Stimulated activated CD4-positive, alpha-beta T cell treated with anti-CD3 and anti-CD28 coated beads, Interleukin-12 subunit alpha, Interleukin-12 subunit beta, amount 100 ng/mL, for 24 hours (primary cell): Measurements from ENCODE around the gene IFT74.

ENCODE experiments used
- DNase-seq, 2 experiments: peaks; one replicate each; pipeline ENCODE4 v3.0.0-alpha.2; 2020; ENCODE audit warnings: low read depth in 2 of 2

The IFT74 gene

GRCh38 chr9:26974927-26975326 lies 18.7 kb downstream of the IFT74 start:
- no peak for DNase-seq

- DNase-seq, result no peak
Observed at GRCh38 chr9:26975728-26976707, 19.8 kb downstream of the IFT74 start.

- DNase-seq, result no peak
Observed at GRCh38 chr9:26983340-26983739, 27.1 kb downstream of the IFT74 start.

GRCh38 chr9:26995810-26996209 lies 39.6 kb downstream of the IFT74 start:
- no peak for DNase-seq

GRCh38 chr9:27003426-27004077 lies 47.3 kb downstream of the IFT74 start:
- no peak for DNase-seq

GRCh38 chr9:27005491-27005890 lies 49.3 kb downstream of the IFT74 start, which contains the start of gene LRRC19:
Gene LRRC19 (minus strand): TSS chr9:27005672. CDS start chr9:26999694, 5,978 bp downstream.
- no peak for DNase-seq

GRCh38 chr9:27019589-27019988 lies 63.4 kb downstream of the IFT74 start:
- no peak for DNase-seq

GRCh38 chr9:27022920-27023319 lies 66.7 kb downstream of the IFT74 start:
- DNase-seq, result no peak

GRCh38 chr9:27029186-27029585 lies 73.0 kb downstream of the IFT74 start:
- DNase-seq, result no peak

GRCh38 chr9:27033815-27034403 lies 77.7 kb downstream of the IFT74 start:
- DNase-seq, result peak in 1 of 2 experiments; percentile 48

GRCh38 chr9:27037499-27037898 lies 81.3 kb downstream of the IFT74 start:
- no peak for DNase-seq

GRCh38 chr9:27041746-27042145 lies 85.5 kb downstream of the IFT74 start:
- DNase-seq, result no peak

- DNase-seq, result no peak
Observed at GRCh38 chr9:27042476-27042875, 86.3 kb downstream of the IFT74 start.

- DNase-seq, result no peak
Observed at GRCh38 chr9:27043176-27043575, 87.0 kb downstream of the IFT74 start.

- DNase-seq, result no peak
Observed at GRCh38 chr9:27047136-27047535, 90.9 kb downstream of the IFT74 start.

GRCh38 chr9:27053369-27054022 lies 97.3 kb downstream of the IFT74 start:
- no peak for DNase-seq

- no peak for DNase-seq
Observed at GRCh38 chr9:27054125-27054524, 97.9 kb downstream of the IFT74 start.

GRCh38 chr9:27054841-27055240 lies 98.6 kb downstream of the IFT74 start:
- DNase-seq, result no peak

- DNase-seq, result no peak
Observed at GRCh38 chr9:27059412-27059811, 103.2 kb downstream of the IFT74 start.

GRCh38 chr9:27059907-27060306 lies 103.7 kb downstream of the IFT74 start:
- DNase-seq, result no peak

- DNase-seq, result no peak
Observed at GRCh38 chr9:27065288-27065687, 109.1 kb downstream of the IFT74 start.
